WTC11 (cell line): Measurements from ENCODE around the gene USP22. TPM values are rescaled to one million over a fixed set of nuclear protein-coding genes. Genes with fewer than 3 reads are reported as not detected.

Source experiments
- ATAC-seq: fragments of 200-7000 bp; cut with Tn5 transposase; 2 replicates; pipeline ENCODE4 v1.10.0; 2021; ENCODE audit warnings: mild to moderate bottlenecking, moderate library complexity
- CTCF ChIA-PET: fragments of 300-600 bp; sonication (Branson Sonifier 250); formaldehyde crosslinking; loops from one replicate; lab custom pipeline; 2021; ENCODE audit warnings: antibody characterized with exemption; lab: Charles Lee
- POLR2A ChIA-PET: fragments of 350-600 bp; sonication (Branson Sonifier 250); formaldehyde crosslinking; loops from one replicate; lab custom pipeline; 2021; ENCODE audit warnings: antibody characterized with exemption; lab: Charles Lee
- DNase-seq: peaks from one replicate; pipeline ENCODE4 v3.0.0; 2021; ENCODE audit warnings: low spot score
- H3K27ac Mint-ChIP-seq: 2 replicates; pipeline ENCODE4 v1.8.0; 2021; ENCODE audit warnings: mixed read lengths
- H3K27me3 Mint-ChIP-seq: 2 replicates; pipeline ENCODE4 v1.8.0; 2021; ENCODE audit warnings: low read depth, mild to moderate bottlenecking, moderate library complexity, mixed read lengths
- H3K36me3 Mint-ChIP-seq: 2 replicates; pipeline ENCODE4 v1.8.0; 2021; ENCODE audit warnings: mixed read lengths
- H3K4me1 Mint-ChIP-seq: 2 replicates; pipeline ENCODE4 v1.8.0; 2022; ENCODE audit warnings: mixed read lengths
- H3K4me3 Mint-ChIP-seq: 2 replicates; pipeline ENCODE4 v1.8.0; 2021; ENCODE audit warnings: mild to moderate bottlenecking, moderate library complexity, mixed read lengths
- H3K9me3 Mint-ChIP-seq: 2 replicates; pipeline ENCODE4 v1.8.0; 2021; ENCODE audit warnings: mixed read lengths
- ELF4 ChIP-seq: sonication (generic); formaldehyde crosslinking; IDR thresholded peaks from 2 replicates; pipeline ENCODE4 v1.8.1; 2022; ENCODE audit warnings: low read depth, mild to moderate bottlenecking, moderate library complexity, missing genetic modification reagents
- GRHL2 ChIP-seq: fragments of 250-450 bp; sonication (Bioruptor Pico); IDR thresholded peaks from 2 replicates; pipeline ENCODE4 v1.8.0; 2022; ENCODE audit warnings: mild to moderate bottlenecking, moderate library complexity; ENCODE audit not compliant: insufficient replicate concordance, severe bottlenecking
- JAZF1 ChIP-seq: fragments of 250-450 bp; sonication (Bioruptor Pico); IDR thresholded peaks from 2 replicates; pipeline ENCODE4 v1.9.0; 2021; ENCODE audit warnings: moderate library complexity, mild to moderate bottlenecking, inconsistent platforms
- NR2C2 ChIP-seq: sonication (generic); formaldehyde crosslinking; IDR thresholded peaks from 2 replicates; pipeline ENCODE4 v1.8.0; 2022; ENCODE audit warnings: mild to moderate bottlenecking, missing genetic modification reagents
- OVOL2 ChIP-seq: fragments of 250-450 bp; sonication (Bioruptor Pico); IDR thresholded peaks from 2 replicates; pipeline ENCODE4 v1.9.0; 2021; ENCODE audit warnings: mild to moderate bottlenecking, borderline replicate concordance
- SOX15 ChIP-seq: fragments of 250-450 bp; sonication (Bioruptor Pico); IDR thresholded peaks from 2 replicates; pipeline ENCODE4 v1.9.0; 2021; ENCODE audit warnings: mild to moderate bottlenecking
- TEAD4 ChIP-seq: sonication (generic); formaldehyde crosslinking; IDR thresholded peaks from 2 replicates; pipeline ENCODE4 v1.8.0; 2022; ENCODE audit warnings: mild to moderate bottlenecking, missing genetic modification reagents
- ZBTB21 ChIP-seq: sonication (generic); formaldehyde crosslinking; IDR thresholded peaks from 2 replicates; pipeline ENCODE4 v1.8.1; 2023; ENCODE audit warnings: mild to moderate bottlenecking, missing genetic modification reagents, borderline replicate concordance
- ZNF232 ChIP-seq: sonication (generic); formaldehyde crosslinking; IDR thresholded peaks from 2 replicates; pipeline ENCODE4 v1.8.0; 2022; ENCODE audit warnings: mild to moderate bottlenecking, missing genetic modification reagents
- ZNF396 ChIP-seq: fragments of 250-450 bp; sonication (Bioruptor Pico); IDR thresholded peaks from 2 replicates; pipeline ENCODE4 v1.8.0; 2021; ENCODE audit warnings: mild to moderate bottlenecking, moderate library complexity, borderline replicate concordance
- total RNA-seq: library from RNA; stranded (reverse); gene quantifications from 3 replicates; pipeline ENCODE4 v1.2.3, GENCODE V29; 2021
- TF ChIP-seq, protein P1 (sequence below): sonication (generic); formaldehyde crosslinking; IDR thresholded peaks from 2 replicates; pipeline ENCODE4 v1.8.1; 2023; ENCODE audit warnings: mild to moderate bottlenecking, missing genetic modification reagents, moderate library complexity
- TF ChIP-seq, protein P2 (sequence below): sonication (generic); formaldehyde crosslinking; IDR thresholded peaks from 2 replicates; pipeline ENCODE4 v1.8.1; 2023; ENCODE audit warnings: mild to moderate bottlenecking, missing genetic modification reagents, borderline replicate concordance
- TF ChIP-seq, protein P3 (sequence below): sonication (generic); formaldehyde crosslinking; IDR thresholded peaks from 2 replicates; pipeline ENCODE4 v1.8.0; 2023; ENCODE audit warnings: mild to moderate bottlenecking, missing genetic modification reagents
- TF ChIP-seq, protein P4 (sequence below): sonication (generic); formaldehyde crosslinking; IDR thresholded peaks from 2 replicates; pipeline ENCODE4 v1.8.0; 2022; ENCODE audit warnings: mild to moderate bottlenecking, missing genetic modification reagents
- TF ChIP-seq, protein P5 (sequence below): sonication (generic); formaldehyde crosslinking; IDR thresholded peaks from 2 replicates; pipeline ENCODE4 v1.8.1; 2022; ENCODE audit warnings: low read depth, missing genetic modification reagents, borderline replicate concordance

USP22 gene
- total RNA-seq, 1 experiment from 2014 or later, result 289 TPM

DNA sequence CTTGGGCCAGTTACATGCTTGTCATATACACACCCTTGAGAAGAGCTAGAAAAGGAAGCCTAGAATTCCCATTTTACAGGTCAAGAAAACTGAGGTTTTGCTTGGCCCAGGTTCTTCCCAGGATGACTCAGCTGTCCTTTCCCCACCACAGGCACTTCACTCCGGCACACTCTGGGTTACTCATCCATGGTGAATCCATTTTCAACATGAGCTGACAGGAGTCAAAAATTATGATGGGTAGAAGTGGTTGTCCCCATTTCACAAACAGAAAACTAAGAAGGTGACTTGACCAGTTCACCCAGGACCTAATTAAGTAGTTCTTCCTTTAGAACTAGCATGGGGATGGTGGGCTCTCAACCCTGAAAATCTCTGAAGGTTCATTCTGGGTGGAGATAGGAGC lies 67.2 kb downstream of the USP22 start (continued):
- TF ChIP-seq, protein P1, sequence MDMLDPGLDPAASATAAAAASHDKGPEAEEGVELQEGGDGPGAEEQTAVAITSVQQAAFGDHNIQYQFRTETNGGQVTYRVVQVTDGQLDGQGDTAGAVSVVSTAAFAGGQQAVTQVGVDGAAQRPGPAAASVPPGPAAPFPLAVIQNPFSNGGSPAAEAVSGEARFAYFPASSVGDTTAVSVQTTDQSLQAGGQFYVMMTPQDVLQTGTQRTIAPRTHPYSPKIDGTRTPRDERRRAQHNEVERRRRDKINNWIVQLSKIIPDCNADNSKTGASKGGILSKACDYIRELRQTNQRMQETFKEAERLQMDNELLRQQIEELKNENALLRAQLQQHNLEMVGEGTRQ (CRISPR knock-in tag), result no peak
- TF ChIP-seq ZBTB21 (CRISPR knock-in tag), result no peak
- TF ChIP-seq ELF4, result no peak
- no peak for TF ChIP-seq JAZF1
- no peak for TF ChIP-seq ZNF232 (CRISPR knock-in tag)
- TF ChIP-seq, protein P2, sequence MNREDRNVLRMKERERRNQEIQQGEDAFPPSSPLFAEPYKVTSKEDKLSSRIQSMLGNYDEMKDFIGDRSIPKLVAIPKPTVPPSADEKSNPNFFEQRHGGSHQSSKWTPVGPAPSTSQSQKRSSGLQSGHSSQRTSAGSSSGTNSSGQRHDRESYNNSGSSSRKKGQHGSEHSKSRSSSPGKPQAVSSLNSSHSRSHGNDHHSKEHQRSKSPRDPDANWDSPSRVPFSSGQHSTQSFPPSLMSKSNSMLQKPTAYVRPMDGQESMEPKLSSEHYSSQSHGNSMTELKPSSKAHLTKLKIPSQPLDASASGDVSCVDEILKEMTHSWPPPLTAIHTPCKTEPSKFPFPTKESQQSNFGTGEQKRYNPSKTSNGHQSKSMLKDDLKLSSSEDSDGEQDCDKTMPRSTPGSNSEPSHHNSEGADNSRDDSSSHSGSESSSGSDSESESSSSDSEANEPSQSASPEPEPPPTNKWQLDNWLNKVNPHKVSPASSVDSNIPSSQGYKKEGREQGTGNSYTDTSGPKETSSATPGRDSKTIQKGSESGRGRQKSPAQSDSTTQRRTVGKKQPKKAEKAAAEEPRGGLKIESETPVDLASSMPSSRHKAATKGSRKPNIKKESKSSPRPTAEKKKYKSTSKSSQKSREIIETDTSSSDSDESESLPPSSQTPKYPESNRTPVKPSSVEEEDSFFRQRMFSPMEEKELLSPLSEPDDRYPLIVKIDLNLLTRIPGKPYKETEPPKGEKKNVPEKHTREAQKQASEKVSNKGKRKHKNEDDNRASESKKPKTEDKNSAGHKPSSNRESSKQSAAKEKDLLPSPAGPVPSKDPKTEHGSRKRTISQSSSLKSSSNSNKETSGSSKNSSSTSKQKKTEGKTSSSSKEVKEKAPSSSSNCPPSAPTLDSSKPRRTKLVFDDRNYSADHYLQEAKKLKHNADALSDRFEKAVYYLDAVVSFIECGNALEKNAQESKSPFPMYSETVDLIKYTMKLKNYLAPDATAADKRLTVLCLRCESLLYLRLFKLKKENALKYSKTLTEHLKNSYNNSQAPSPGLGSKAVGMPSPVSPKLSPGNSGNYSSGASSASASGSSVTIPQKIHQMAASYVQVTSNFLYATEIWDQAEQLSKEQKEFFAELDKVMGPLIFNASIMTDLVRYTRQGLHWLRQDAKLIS (CRISPR knock-in tag), result no peak
- no peak for TF ChIP-seq TEAD4
- no peak for TF ChIP-seq NR2C2
- no peak for TF ChIP-seq OVOL2 (CRISPR knock-in tag)
- TF ChIP-seq SOX15 (CRISPR knock-in tag), result no peak
- TF ChIP-seq GRHL2 (CRISPR knock-in tag), result no peak
- TF ChIP-seq, protein P3, sequence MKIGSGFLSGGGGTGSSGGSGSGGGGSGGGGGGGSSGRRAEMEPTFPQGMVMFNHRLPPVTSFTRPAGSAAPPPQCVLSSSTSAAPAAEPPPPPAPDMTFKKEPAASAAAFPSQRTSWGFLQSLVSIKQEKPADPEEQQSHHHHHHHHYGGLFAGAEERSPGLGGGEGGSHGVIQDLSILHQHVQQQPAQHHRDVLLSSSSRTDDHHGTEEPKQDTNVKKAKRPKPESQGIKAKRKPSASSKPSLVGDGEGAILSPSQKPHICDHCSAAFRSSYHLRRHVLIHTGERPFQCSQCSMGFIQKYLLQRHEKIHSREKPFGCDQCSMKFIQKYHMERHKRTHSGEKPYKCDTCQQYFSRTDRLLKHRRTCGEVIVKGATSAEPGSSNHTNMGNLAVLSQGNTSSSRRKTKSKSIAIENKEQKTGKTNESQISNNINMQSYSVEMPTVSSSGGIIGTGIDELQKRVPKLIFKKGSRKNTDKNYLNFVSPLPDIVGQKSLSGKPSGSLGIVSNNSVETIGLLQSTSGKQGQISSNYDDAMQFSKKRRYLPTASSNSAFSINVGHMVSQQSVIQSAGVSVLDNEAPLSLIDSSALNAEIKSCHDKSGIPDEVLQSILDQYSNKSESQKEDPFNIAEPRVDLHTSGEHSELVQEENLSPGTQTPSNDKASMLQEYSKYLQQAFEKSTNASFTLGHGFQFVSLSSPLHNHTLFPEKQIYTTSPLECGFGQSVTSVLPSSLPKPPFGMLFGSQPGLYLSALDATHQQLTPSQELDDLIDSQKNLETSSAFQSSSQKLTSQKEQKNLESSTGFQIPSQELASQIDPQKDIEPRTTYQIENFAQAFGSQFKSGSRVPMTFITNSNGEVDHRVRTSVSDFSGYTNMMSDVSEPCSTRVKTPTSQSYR (CRISPR knock-in tag), result no peak

DNA sequence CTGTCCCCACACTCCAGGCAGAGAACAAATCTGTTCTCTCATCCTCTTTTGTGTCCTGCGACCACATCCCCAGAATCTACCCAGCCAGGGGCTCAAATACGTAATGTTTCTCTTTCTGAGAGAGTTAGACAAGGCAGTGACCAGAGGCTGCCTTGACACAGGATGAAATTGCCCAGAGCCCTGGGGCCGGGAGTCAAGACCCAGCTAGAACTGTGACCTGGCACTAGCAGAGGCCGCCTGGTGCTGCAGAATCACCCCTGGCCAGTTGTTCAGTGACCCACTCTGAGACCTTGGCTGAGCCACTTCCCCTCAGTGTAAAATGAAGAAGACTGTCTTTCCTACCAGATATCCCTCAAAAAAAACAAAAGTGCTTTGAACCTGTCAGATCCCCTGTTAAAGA lies 72.5 kb downstream of the USP22 start:
- CTCF ChIA-PET, result interaction anchor here (1.7 kb wide), 1 partner anchor 23 kb away, joined by 8 read pairs; no protein-coding TSS in a partner anchor
- no peak overlapping the region for H3K27ac Mint-ChIP-seq
- H3K4me1 Mint-ChIP-seq, result peaks cover 30% of the 10 kb centered on the region

More for the DNA sequence above, 72.5 kb downstream of the USP22 start:
- ATAC-seq (no peak), DNase-seq (no peak)
- Mint-ChIP-seq H3K36me3 (no peaks in the 10 kb centered on the region), H3K4me3 (no peak overlapping the region), H3K27me3 (no peaks in the 10 kb centered on the region), H3K9me3 (no peaks in the 10 kb centered on the region)
- POLR2A ChIA-PET, result no interaction called here
- TF ChIP-seq, protein P4, sequence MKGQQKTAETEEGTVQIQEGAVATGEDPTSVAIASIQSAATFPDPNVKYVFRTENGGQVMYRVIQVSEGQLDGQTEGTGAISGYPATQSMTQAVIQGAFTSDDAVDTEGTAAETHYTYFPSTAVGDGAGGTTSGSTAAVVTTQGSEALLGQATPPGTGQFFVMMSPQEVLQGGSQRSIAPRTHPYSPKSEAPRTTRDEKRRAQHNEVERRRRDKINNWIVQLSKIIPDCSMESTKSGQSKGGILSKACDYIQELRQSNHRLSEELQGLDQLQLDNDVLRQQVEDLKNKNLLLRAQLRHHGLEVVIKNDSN (CRISPR knock-in tag), result no peak
- TF ChIP-seq, protein P5, sequence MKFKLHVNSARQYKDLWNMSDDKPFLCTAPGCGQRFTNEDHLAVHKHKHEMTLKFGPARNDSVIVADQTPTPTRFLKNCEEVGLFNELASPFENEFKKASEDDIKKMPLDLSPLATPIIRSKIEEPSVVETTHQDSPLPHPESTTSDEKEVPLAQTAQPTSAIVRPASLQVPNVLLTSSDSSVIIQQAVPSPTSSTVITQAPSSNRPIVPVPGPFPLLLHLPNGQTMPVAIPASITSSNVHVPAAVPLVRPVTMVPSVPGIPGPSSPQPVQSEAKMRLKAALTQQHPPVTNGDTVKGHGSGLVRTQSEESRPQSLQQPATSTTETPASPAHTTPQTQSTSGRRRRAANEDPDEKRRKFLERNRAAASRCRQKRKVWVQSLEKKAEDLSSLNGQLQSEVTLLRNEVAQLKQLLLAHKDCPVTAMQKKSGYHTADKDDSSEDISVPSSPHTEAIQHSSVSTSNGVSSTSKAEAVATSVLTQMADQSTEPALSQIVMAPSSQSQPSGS (CRISPR knock-in tag), result no peak
- TF ChIP-seq JAZF1, result no peak
- TF ChIP-seq ZNF396 (CRISPR knock-in tag), result no peak
